Spleen (tissue), 7 donors: ENCODE measurements around the gene RAB11FIP4.

Experiments
- POLR2A ChIP-seq, 3 donors: fragments of 450-650 bp; IDR thresholded peaks; one replicate each; pipeline ENCODE4 v1.5.1; 2017; ENCODE audit warnings: antibody characterized with exemption in 3 of 3, mild to moderate bottlenecking in 1 of 3
- POLR2AphosphoS5 ChIP-seq, 3 donors: sonication (generic); formaldehyde crosslinking; IDR thresholded peaks; one replicate each; pipeline ENCODE4 v1.5.1; 2017; ENCODE audit warnings: antibody characterized with exemption in 3 of 3
- TF ChIP-seq, protein P1 (sequence below), 11 experiments: fragments of 200-600 bp in 7 of 11; fragments of 450-650 bp in 4 of 11; sonication (generic) in 4 of 11; IDR thresholded peaks in 8 of 11; conservative IDR thresholded peaks in 3 of 11; 1 replicate in 7 of 11; 2 replicates in 4 of 11; pipeline versions ENCODE4 v1.4.0 to v1.8.0; 2016 to 2021; ENCODE audit warnings: antibody characterized with exemption in 11 of 11, inconsistent platforms in 4 of 11, mild to moderate bottlenecking in 1 of 11
- donor health status: DM: no; HTN: no; CAD: no; lungs with moderate emphysema.
- donor health status: DM: no; HTN: no; CAD: no.
- donor health status: DM: no; HTN: no; CAD: no.

DNA sequence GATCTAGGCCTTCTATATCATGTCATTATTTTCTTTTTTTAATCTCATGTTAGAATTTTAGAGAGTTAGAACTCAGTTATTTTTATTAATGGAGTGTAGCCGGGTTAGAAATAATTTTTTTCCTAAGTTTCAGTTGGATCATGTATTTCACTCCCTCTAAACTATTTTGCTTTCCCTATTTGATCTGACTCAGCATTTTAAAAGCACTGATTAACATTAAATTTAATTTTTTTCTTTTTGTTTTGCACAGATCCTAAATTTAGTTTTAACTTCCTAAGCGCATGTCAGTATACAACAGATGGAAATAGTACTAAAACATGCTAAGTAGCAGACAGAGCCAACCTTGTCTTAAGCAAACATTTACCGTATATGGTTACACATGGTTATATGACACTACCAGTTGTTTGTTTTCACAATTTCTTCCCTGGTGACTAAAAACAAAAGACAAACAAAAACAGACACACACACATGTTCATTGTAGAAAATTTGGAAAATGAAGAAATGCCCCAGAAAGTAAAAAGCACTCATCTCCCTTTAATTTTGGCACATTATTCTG, 33.6 kb upstream of the RAB11FIP4 start:
- TF ChIP-seq, protein P1, sequence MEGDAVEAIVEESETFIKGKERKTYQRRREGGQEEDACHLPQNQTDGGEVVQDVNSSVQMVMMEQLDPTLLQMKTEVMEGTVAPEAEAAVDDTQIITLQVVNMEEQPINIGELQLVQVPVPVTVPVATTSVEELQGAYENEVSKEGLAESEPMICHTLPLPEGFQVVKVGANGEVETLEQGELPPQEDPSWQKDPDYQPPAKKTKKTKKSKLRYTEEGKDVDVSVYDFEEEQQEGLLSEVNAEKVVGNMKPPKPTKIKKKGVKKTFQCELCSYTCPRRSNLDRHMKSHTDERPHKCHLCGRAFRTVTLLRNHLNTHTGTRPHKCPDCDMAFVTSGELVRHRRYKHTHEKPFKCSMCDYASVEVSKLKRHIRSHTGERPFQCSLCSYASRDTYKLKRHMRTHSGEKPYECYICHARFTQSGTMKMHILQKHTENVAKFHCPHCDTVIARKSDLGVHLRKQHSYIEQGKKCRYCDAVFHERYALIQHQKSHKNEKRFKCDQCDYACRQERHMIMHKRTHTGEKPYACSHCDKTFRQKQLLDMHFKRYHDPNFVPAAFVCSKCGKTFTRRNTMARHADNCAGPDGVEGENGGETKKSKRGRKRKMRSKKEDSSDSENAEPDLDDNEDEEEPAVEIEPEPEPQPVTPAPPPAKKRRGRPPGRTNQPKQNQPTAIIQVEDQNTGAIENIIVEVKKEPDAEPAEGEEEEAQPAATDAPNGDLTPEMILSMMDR (IDR thresholded peaks at IDR 0.05 in 8 of 11, conservative IDR thresholded peaks at IDR 0.05 in 3 of 11), result no peak
- TF ChIP-seq POLR2AphosphoS5 (IDR thresholded peaks at IDR 0.05) (no peak), POLR2A (IDR thresholded peaks at IDR 0.05) (no peak)
